NB4 (cell line): ENCODE data around the gene IMPDH1.

Experiments used
- DNase-seq: peaks from one replicate; pipeline ENCODE4 v3.0.0; 2010; ENCODE audit warnings: low read depth
- H3K4me3 ChIP-seq: one replicate; pipeline ENCODE4 v1.5.1; 2011; ENCODE audit warnings: mild to moderate bottlenecking, low read depth, low read length, moderate library complexity
- CTCF ChIP-seq: IDR thresholded peaks from one replicate; pipeline ENCODE4 v1.5.1; 2012; ENCODE audit warnings: low read depth, low read length
- MAX ChIP-seq: IDR thresholded peaks from 2 replicates; pipeline ENCODE4 v1.6.1; 2011; ENCODE audit warnings: low read depth, low read length
- MYC ChIP-seq: IDR thresholded peaks from 2 replicates; pipeline ENCODE4 v1.6.1; 2011; ENCODE audit warnings: low read depth, low read length
- POLR2A ChIP-seq: IDR thresholded peaks from 2 replicates; pipeline ENCODE4 v1.6.1; 2011; ENCODE audit warnings: mild to moderate bottlenecking; ENCODE audit not compliant: insufficient read length; ENCODE audit errors: extremely low read depth

The IMPDH1 gene

GRCh38 chr7:128400566-128400965 lies 9.2 kb downstream of the IMPDH1 start:
- TF ChIP-seq POLR2A (no peak), MYC (no peak), MAX (no peak), CTCF (no peak)
- no peak overlapping the region for H3K4me3 ChIP-seq
- DNase-seq: no peak

GRCh38 chr7:128399991-128400390 lies 9.8 kb downstream of the IMPDH1 start:
- no peak for DNase-seq
- TF ChIP-seq MAX: no peak
- no peak for TF ChIP-seq POLR2A
- TF ChIP-seq CTCF: no peak
- TF ChIP-seq MYC: no peak
- no peak overlapping the region for H3K4me3 ChIP-seq

- TF ChIP-seq MAX: no peak
- no peak for TF ChIP-seq MYC
- TF ChIP-seq CTCF: no peak
- no peak overlapping the region for H3K4me3 ChIP-seq
- DNase-seq: no peak
Observed at GRCh38 chr7:128398841-128399135, 11.0 kb downstream of the IMPDH1 start.

- H3K4me3 ChIP-seq: no peak overlapping the region
- peak; percentile 54 for DNase-seq
- TF ChIP-seq CTCF (peak; percentile 98), MYC (no peak)
Observed at GRCh38 chr7:128398016-128398840, 11.6 kb downstream of the IMPDH1 start.

- no peak for DNase-seq
- no peak overlapping the region for H3K4me3 ChIP-seq
- no peak for TF ChIP-seq CTCF
- TF ChIP-seq POLR2A: no peak
- TF ChIP-seq MAX: no peak
- TF ChIP-seq MYC: no peak
Observed at GRCh38 chr7:128396357-128396756, 13.4 kb downstream of the IMPDH1 start.

GRCh38 chr7:128395748-128396147 lies 14.0 kb downstream of the IMPDH1 start:
- no peak for TF ChIP-seq MYC
- TF ChIP-seq CTCF: peak; percentile 49
- DNase-seq: no peak

More at GRCh38 chr7:128395748-128396147, 14.0 kb downstream of the IMPDH1 start:
- H3K4me3 ChIP-seq: no peak overlapping the region
